K562 (cell line): ENCODE measurements around the gene PACSIN1. TPM values are rescaled to one million over a fixed set of nuclear protein-coding genes. Genes with fewer than 3 reads are reported as not detected.

Experiments used
- C11orf30 ChIP-seq: fragments of 450-650 bp; IDR thresholded peaks from 2 replicates; pipeline ENCODE4 v1.6.1; 2016; ENCODE audit warnings: low read depth, mild to moderate bottlenecking
- CBFB ChIP-seq: sonication (generic); formaldehyde crosslinking; IDR thresholded peaks from 2 replicates; pipeline ENCODE4 v1.4.0; 2020; ENCODE audit warnings: mild to moderate bottlenecking, missing genetic modification reagents
- CTCF ChIP-seq, 3 experiments: IDR thresholded peaks in 2 of 3; conservative IDR thresholded peaks in 1 of 3; 2 replicates each; pipeline ENCODE4 v1.5.1; 2011 to 2012; ENCODE audit warnings: low read length in 3 of 3, mild to moderate bottlenecking in 3 of 3, control low read depth in 2 of 3, improper control_type of control experiment in 1 of 3, inconsistent platforms in 1 of 3, low read depth in 1 of 3, mixed read lengths in 1 of 3, moderate library complexity in 1 of 3; ENCODE audit not compliant: insufficient read depth in 2 of 3
- MEF2A ChIP-seq: IDR thresholded peaks from 2 replicates; pipeline ENCODE4 v1.6.1; 2011; ENCODE audit warnings: low read depth, mild to moderate bottlenecking, low read length, moderate library complexity; ENCODE audit not compliant: control insufficient read depth
- MITF ChIP-seq: IDR thresholded peaks from 2 replicates; pipeline ENCODE4 v1.6.1; 2014; ENCODE audit warnings: antibody characterized with exemption
- POLR2G ChIP-seq: fragments of 200-400 bp; formaldehyde crosslinking; IDR thresholded peaks from 2 replicates; pipeline ENCODE4 v1.6.1; 2017; ENCODE audit warnings: low read depth, mild to moderate bottlenecking, antibody characterized with exemption, low read length, moderate library complexity
- RAD21 ChIP-seq, 2 experiments: fragments of 250-450 bp in 1 of 2; fragments of 450-650 bp in 1 of 2; sonication (Bioruptor Pico) in 1 of 2; formaldehyde crosslinking in 1 of 2; IDR thresholded peaks in 1 of 2; conservative IDR thresholded peaks in 1 of 2; 2 replicates each; pipeline versions ENCODE4 v1.4.0 to v1.8.0; 2020 to 2022; ENCODE audit warnings: mild to moderate bottlenecking in 2 of 2, moderate library complexity in 1 of 2
- RBM22 ChIP-seq: fragments of 200-400 bp; formaldehyde crosslinking; IDR thresholded peaks from 2 replicates; pipeline ENCODE4 v1.6.1; 2018; ENCODE audit warnings: low read length, low read depth; ENCODE audit not compliant: poor library complexity, severe bottlenecking
- SMARCB1 ChIP-seq: IDR thresholded peaks from 2 replicates; pipeline ENCODE4 v1.6.1; 2011; ENCODE audit warnings: improper control_type of control experiment, low read depth; ENCODE audit not compliant: insufficient read length
- TCF3 ChIP-seq: sonication (generic); formaldehyde crosslinking; IDR thresholded peaks from 2 replicates; pipeline ENCODE4 v1.4.0; 2020; ENCODE audit warnings: mild to moderate bottlenecking, missing genetic modification reagents
- TEAD1 ChIP-seq, 2 experiments: fragments of 450-650 bp in 1 of 2; sonication (generic) in 1 of 2; formaldehyde crosslinking; IDR thresholded peaks; 2 replicates each; pipeline versions ENCODE4 v1.4.0 to v1.8.0; 2020 to 2022; ENCODE audit warnings: mild to moderate bottlenecking in 2 of 2, missing genetic modification reagents in 1 of 2
- YY1 ChIP-seq, 3 experiments: IDR thresholded peaks; 2 replicates each; pipeline ENCODE4 v1.6.1; 2011; ENCODE audit warnings: low read length in 2 of 3, mild to moderate bottlenecking in 2 of 3, moderate library complexity in 2 of 3, borderline replicate concordance in 1 of 3, control low read depth in 1 of 3, low read depth in 1 of 3; ENCODE audit not compliant: insufficient read depth in 3 of 3, insufficient replicate concordance in 2 of 3, control insufficient read depth in 1 of 3, insufficient read length in 1 of 3; ENCODE audit errors: extremely low read depth in 1 of 3
- polyA plus RNA-seq, 8 experiments: library from polyadenylated mRNA; depleted of rRNA in 4 of 8; stranded (reverse) in 5 of 8; unstranded in 3 of 8; fragments of >200 nt; fragmentation: Nextera tagmentation in 2 of 8; fragmentation: Illumina TruSeq in 1 of 8; extraction: Ambion mirVana in 2 of 8; extraction: Trizol in 1 of 8; gene quantifications; 2 replicates each; pipeline versions ENCODE4 v1.2.1 to v1.2.3, GENCODE V29; 2011 to 2014; ENCODE audit warnings: inconsistent platforms in 1 of 8, missing spikeins in 1 of 8
- total RNA-seq, 7 experiments: library from RNA; depleted of rRNA in 6 of 7; stranded (reverse); fragments of >200 nt in 6 of 7; fragmentation: Illumina TruSeq in 2 of 7; extraction: Trizol in 2 of 7; gene quantifications; 2 replicates each; pipeline versions ENCODE4 v1.2.1 to v1.2.3, GENCODE V29; 2011 to 2021; ENCODE audit warnings: low replicate concordance in 1 of 7
- TF ChIP-seq, protein P1 (sequence below): sonication (generic); formaldehyde crosslinking; IDR thresholded peaks from 2 replicates; pipeline ENCODE4 v1.8.0; 2022; ENCODE audit warnings: missing genetic modification reagents, mild to moderate bottlenecking, moderate library complexity, borderline replicate concordance

PACSIN1 gene
- total and polyA plus RNA-seq, 9 of the 15 experiments (the other 6 are each of a cell fraction or from before 2014, with no cell fraction given) = 0.01 to 1.7 (median 0.45) TPM

GRCh38 chr6:34583461-34583860 lies 117.6 kb downstream of the PACSIN1 start (continued):
- TF ChIP-seq POLR2G = peak; percentile 58; the same call in 1 of the 2 replicates
- TF ChIP-seq TCF3 (CRISPR knock-in tag) = no peak
- no peak for TF ChIP-seq C11orf30
- TF ChIP-seq, protein P1, sequence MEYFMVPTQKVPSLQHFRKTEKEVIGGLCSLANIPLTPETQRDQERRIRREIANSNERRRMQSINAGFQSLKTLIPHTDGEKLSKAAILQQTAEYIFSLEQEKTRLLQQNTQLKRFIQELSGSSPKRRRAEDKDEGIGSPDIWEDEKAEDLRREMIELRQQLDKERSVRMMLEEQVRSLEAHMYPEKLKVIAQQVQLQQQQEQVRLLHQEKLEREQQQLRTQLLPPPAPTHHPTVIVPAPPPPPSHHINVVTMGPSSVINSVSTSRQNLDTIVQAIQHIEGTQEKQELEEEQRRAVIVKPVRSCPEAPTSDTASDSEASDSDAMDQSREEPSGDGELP (CRISPR knock-in tag) = peak; percentile 53; the same call in 1 of the 2 replicates
- TF ChIP-seq CBFB (CRISPR knock-in tag) = peak; percentile 57; the same call in 1 of the 2 replicates
- peak; percentile 35 to 39; a peak in 2 of 4 replicates for TF ChIP-seq RAD21 (CRISPR knock-in tag; conservative IDR thresholded peaks at IDR 0.05 in 1 of 2, IDR thresholded peaks at IDR 0.05 in 1 of 2)
- peak; percentile 49 for TF ChIP-seq RBM22
- no peak for TF ChIP-seq MITF
- TF ChIP-seq MEF2A = no peak
- no peak for TF ChIP-seq SMARCB1
- peak; percentile 28 to 85 (median 43) for TF ChIP-seq YY1 (IDR thresholded peaks at IDR 0.05; ENCODE audit: borderline replicate concordance in 1 of 3, control insufficient read depth in 1 of 3, extremely low read depth in 1 of 3, insufficient read depth in 3 of 3, insufficient read length in 1 of 3, insufficient replicate concordance in 2 of 3, low read depth in 1 of 3, low read length in 2 of 3)
- TF ChIP-seq CTCF (IDR thresholded peaks at IDR 0.05 in 2 of 3, conservative IDR thresholded peaks at IDR 0.05 in 1 of 3; ENCODE audit: insufficient read depth in 2 of 3, low read depth in 1 of 3, low read length in 3 of 3) = peak; percentile 39 to 53 (median 49)
- no peak for TF ChIP-seq TEAD1 (CRISPR knock-in tag; IDR thresholded peaks at IDR 0.05)
